GM12801 (cell line): Measurements from ENCODE around the gene DNA2.

ENCODE experiments used
- TF ChIP-seq, protein P1 (sequence below): IDR thresholded peaks from one replicate; pipeline ENCODE4 v1.5.1; 2011; ENCODE audit warnings: control low read depth; ENCODE audit not compliant: insufficient read length; ENCODE audit errors: extremely low read depth

DNA2 gene

DNA sequence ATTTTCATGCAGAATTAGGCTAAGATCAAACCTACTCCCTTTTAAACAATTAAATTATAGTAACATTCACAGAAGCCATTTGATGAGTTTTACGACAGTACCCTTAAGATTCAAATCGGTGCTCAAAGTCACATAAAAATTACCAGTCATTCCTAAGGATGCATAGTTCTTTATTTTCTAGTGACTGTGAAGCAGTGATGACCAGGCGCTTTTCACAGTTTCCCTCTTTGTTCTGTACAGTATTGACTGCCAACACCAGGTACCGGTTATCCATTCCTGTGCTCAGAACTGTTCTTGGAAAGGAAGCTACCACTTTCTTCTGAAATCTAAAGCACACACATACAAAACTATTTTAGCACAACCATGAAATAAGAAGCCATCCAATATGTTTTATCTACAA is 1.9 kb downstream of the DNA2 start:
- TF ChIP-seq, protein P1, sequence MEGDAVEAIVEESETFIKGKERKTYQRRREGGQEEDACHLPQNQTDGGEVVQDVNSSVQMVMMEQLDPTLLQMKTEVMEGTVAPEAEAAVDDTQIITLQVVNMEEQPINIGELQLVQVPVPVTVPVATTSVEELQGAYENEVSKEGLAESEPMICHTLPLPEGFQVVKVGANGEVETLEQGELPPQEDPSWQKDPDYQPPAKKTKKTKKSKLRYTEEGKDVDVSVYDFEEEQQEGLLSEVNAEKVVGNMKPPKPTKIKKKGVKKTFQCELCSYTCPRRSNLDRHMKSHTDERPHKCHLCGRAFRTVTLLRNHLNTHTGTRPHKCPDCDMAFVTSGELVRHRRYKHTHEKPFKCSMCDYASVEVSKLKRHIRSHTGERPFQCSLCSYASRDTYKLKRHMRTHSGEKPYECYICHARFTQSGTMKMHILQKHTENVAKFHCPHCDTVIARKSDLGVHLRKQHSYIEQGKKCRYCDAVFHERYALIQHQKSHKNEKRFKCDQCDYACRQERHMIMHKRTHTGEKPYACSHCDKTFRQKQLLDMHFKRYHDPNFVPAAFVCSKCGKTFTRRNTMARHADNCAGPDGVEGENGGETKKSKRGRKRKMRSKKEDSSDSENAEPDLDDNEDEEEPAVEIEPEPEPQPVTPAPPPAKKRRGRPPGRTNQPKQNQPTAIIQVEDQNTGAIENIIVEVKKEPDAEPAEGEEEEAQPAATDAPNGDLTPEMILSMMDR, result no peak

DNA sequence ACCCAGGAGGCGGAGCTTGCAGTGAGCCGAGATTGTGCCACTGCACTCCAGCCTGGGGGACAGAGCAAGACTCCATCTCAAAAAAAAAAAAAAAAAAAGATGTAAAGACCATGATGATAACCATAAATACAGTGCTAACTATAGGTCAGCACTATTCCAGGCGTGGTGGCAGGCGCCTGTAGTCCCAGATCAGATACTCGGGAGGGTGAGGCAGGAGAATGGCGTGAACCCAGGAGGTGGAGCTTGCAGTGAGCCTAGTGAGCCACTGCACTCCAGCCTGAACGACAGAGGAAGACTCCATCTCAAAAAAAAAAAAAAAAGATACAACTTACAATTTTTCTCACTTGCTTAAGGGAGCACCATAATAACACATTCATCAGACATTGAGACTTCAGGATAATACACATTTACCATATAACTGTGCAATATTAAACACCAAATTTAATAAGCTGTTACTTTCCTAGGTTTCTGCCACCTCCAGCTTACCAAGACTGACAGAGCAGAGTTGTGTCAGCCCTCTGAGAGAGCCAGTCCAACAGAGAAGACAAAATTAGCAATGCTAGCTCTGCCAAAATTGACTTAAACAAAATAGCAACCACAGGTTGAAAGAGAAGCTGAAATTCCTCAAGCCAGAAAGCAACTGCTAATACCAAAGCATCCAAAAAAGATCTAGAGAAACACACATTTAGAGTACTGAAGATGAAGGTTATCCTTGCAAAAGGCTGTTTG is 8.2 kb downstream of the DNA2 start:
- TF ChIP-seq, protein P1, result no peak

DNA sequence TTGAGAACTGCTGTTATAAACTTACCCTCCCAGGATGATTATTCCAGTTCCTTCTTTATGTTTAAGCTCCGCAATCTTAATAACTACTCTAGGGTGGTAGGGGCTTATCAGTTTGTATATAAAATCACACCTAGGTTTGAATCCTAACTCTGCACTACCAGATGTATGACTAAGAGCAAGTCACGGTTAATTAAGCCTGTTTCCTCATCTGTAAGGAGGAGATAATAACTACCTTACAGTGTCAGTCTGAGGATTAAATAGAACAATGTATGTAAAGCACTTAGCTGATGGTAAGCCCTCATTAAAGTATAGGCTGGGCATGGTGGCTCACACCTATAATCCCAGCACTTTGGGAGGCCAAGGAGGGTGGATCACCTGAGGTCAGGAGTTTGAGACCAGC is 9.2 kb downstream of the DNA2 start:
- TF ChIP-seq, protein P1, result no peak

DNA sequence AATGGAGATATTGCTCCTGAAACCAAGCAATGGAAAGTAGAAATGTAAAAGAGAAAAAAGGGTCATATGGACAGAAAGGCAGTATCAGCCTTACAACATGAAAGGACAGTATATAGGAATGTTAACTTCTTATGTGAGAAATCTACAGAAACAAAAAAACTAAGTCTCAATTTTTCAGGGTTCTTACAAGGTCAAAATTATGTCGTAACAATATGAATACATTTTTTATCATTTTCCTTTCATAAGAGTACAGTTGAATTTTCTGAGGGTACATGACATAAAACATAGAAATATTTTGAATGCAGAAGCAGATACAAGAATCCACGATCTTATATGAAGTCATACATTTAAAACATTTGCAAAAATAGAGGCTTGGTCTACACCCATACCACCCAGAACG is 10.7 kb downstream of the DNA2 start:
- TF ChIP-seq, protein P1, result no peak

DNA sequence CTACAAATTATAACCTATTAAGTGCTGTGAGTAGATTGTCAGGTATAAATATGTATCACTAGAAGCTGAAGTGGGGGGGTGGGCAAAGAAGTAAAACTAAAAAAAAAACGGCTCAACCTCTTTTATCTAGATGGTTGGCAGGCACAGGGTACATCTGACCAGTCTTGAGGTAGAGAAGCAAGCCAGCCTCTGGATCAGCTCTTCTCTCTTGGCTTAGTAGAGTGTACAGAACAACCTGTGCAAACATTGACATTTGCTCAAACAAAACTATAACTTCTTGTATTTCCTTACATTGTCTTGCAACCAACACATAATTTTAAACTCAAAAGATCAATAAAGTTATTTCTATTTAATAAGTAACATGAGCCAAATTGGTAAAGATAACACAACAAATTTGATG is 25.6 kb downstream of the DNA2 start:
- TF ChIP-seq, protein P1, result no peak

DNA sequence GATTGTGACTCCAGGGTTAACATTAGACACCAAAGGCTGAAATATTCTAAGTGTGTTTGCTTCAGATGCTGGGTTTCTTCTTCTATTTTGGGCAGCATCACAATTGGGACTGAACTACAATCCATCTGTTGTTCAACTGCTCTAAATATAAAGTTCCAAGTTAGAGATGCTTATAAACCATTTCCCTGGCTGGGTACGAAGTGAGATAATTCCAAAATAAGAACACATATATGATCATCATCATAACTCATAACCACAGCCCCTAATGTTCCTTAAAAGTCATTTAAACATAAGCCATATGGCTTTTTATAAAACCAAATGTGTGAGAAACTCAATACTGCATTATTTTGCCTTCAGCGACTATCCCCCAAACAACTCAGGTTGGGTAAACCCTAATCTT is 28.8 kb downstream of the DNA2 start:
- TF ChIP-seq, protein P1, result no peak

DNA sequence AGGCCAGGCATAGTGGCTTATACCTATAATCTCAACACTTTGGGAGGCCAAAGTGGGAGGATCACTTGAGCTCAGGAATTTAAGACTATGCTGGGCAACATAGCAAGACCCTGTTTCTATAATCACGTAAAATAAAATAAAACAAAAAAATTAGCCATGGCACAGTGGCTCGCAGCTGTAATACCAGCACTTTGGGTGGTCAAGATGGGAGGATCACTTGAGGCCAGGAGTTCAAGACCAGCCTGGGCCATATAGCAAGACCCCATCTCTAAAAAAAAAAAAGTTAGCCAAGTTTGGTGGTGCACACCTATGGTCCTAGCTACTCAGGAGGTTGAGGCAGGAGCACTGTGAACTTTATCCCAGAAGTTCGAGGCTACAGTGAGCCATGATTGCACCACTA is 30.9 kb downstream of the DNA2 start:
- TF ChIP-seq, protein P1, result no peak
